Activated CD4-positive, CD25-positive, alpha-beta regulatory T cell (primary cell): ENCODE measurements around the gene TMEM26.

Experiments used
- DNase-seq, 4 experiments: peaks; one replicate each; lab custom pipeline; 2025; lab: John Stamatoyannopoulos, UW

Gene TMEM26

DNA sequence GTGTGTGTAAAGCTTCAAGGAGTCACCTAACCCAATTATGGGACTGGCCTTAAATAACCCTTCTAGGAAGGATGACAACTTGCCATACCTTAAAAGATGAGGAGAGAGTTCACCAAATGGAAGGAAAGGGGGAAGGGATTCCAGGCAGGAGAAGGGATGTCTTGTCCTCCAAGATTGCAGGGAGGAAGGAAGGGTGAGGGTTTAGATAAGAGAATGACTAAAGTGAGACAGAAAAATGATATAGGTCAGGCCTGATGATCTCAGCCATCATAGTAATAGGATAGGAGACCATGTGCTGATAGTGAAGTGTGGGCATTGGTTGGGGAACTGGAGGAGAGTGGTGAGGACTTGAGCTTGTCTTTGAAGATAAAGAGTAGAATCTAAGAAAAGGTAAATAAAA, 7.7 kb upstream of the TMEM26 start:
- no peak for DNase-seq

GRCh38 chr10:61458031-61458430, 4.8 kb upstream of the TMEM26 start:
- DNase-seq = no peak

GRCh38 chr10:61456095-61456789, 3.1 kb upstream of the TMEM26 start:
- DNase-seq = no peak

- no peak for DNase-seq
These were observed 2.5 kb upstream of the TMEM26 start for GRCh38 chr10:61455656-61456055.

DNA sequence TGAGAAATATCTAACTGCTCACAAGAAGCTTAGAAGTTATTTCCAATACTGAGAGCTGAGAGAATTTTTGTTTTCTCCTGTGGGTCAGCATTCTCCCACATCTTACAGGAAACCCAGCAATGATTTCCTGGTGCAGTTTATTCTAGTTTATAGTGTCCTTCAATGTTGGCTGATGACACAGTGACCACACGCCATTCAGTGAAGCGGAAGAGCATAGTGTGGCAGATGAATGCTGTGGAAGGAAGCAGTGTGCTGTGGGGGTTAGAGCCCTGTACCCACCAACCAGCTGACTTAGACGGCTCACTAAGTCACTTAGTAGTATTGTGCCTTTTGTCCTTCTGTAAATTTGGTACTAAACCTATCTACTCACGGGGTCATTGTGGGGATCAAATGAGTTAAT, 1.4 kb upstream of the TMEM26 start:
- DNase-seq = no peak

GRCh38 chr10:61452151-61452651, 980 bp downstream of the TMEM26 start:
- DNase-seq = no peak

GRCh38 chr10:61451357-61451756, 1.8 kb downstream of the TMEM26 start:
- DNase-seq = no peak

DNA sequence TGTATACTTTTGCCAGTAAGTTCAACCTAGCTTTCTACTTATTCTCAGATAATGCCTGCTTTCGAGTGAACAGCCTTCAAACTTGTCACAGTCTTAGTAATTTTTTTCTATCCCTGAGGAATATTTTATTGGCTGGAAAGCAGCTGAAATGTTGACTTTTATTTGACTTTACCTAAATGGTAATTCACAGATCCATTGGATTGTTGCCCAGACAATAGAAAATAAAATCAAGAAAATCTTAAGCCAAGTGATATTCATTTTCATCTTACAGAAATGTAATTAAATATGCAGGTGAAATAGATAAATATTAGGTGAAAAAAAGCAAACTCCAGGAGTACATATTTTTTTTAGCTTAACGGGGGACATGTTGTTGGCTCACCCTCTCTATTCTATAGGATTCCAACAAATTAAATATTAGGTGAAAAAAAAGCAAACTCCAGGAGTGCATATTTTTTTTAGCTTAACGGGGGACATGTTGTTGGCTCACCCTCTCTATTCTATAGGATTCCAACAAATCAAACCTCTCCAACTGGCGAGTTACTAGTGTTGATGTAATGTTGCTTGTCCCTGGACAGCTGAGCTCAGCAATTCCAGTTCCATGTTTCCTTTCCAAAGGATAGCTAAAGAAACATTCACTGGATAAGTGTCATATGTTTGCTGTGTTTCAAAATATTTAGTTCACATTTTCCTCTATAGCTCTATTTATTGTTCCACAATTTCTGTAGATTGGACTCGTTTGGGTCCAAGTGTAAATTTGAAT, 4.2 kb downstream of the TMEM26 start:
- DNase-seq = no peak

DNA sequence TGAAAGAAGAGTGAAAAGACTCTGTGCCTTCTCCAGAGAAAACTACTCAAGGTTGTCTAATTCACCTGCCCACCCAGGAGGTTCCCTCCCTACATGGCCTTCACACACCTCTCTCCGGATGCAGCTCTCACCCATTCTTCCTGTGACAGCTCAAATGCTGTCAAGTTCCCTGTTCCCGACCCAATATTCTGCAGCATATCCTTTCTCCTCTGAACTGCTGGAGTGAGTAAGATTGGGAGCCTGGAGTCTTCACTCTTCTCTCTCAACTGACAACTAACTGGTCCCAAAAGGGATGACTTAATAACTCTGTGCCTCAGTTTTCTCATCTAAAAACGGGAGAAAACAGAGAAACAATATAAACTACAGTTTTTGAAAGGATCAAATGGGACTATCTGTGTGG, 5.1 kb downstream of the TMEM26 start:
- DNase-seq = no peak

GRCh38 chr10:61439058-61439609, 14.0 kb downstream of the TMEM26 start:
- DNase-seq = no peak

- no peak for DNase-seq
These were observed 14.8 kb downstream of the TMEM26 start for GRCh38 chr10:61438141-61438988.

DNA sequence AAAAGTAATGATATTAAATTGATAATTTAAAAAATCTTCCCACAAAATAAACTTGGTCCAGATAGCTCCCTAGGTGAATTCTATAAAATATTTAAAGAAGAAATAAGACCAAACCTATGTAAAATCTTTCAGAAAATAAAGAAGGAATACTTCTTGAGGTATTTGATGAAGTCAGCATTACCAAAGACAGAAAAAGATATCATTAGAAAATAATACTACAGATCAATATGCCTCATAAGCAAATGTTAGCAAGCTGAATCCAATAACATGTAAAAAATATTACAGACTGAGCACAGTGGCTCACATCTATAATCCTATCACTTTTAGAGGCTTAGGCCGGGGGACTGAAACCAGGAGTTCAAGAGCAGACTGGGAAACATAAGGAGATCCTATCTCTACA, 30.0 kb downstream of the TMEM26 start:
- no peak for DNase-seq

DNA sequence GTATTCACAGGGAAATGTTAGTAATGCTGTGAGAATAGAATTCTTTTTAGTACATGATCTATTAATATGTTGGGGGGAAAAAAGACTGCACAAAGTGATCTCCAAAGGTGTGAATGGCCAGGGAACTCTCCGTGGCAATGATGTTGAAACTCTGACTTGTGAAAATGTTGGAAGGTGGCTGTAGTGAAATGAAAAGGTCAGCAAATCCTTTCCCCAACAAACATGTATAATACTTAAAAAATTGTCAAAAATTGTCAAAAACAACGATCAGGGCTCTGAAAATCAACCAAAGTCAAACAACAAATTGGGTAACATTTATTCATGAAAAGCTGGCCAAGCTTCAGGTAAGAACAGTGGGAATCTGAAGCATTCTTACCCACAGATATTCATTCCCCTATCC, 35.5 kb downstream of the TMEM26 start:
- DNase-seq = no peak

DNA sequence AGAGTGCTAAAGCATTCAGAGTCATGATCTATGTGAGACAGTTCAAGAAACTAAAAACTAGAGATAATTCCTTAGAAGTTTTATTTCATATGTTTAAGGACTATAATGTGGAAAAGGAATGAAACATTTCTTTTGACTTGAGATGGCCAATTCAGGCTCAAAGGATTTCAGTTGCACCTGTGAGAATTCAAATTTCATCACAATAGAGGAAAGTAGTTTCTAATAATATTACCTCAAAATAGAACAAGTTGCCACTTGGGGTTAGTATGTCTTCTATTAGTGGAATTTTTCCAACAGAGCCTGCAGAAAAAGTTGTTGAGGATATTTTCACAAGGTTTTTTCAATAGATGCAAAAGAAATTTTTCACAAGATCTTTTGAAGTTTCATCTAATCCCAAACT, 37.4 kb downstream of the TMEM26 start:
- DNase-seq = no peak

DNA sequence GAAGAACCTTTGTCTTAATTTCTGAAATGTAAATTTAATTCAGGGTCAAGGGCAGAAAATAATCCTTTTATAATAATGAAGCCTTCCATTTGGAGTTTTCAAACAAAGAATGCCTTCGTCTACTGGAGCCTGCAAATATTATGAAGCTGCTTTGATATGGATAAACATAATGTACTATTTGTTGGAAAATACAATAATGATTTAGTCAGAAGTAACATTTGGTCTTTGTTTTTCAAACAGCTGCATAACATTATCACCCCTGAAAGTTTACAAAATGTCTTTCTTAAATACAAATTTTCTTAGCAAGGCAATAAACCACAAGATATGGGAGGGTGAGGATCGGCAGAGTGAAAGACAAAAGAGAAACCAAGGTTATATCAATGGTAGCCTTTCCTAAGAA, 41.5 kb downstream of the TMEM26 start:
- DNase-seq = no peak

- no peak for DNase-seq
These were observed 42.7 kb downstream of the TMEM26 start for GRCh38 chr10:61410353-61411070.

DNA sequence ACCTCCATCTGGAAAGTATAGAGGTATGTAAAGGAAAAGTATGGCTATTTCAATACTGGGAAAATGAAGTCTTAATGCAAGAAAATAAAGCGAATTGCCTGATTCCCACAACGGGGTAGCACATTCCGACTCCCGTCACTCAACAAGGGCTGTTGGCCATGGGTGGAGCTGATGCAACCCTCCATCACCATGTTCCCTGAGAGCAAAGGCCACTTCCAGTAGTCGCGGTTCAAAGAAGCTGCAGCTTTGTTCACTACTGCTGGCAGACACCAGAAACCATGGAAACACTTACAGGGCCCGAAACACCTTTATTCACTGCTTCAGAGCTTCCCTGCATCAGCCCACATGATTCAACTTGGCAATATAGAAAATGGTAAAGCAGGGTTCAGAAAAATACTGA, 44.0 kb downstream of the TMEM26 start:
- no peak for DNase-seq

GRCh38 chr10:61408105-61408504, 45.1 kb downstream of the TMEM26 start:
- DNase-seq = no peak

DNA sequence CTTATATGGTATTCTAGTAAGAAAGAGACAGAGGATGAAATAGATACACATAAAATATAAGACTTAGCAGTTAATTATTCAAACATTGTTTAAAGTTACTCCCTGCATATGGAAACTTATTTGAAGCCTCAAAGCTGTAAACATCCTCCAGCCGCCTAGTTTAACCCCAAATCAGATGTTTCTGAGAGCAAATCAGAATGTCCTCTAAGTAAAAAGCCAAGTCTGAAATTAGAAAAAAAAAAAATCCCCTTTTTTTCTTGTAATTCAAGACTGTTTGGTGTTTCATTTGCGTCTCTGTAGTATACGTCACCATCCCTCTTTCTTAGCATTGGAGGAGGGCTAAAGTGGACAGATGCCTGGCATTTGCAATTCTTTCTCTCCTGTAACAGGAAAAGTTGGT, 46.4 kb downstream of the TMEM26 start:
- DNase-seq = no peak

DNA sequence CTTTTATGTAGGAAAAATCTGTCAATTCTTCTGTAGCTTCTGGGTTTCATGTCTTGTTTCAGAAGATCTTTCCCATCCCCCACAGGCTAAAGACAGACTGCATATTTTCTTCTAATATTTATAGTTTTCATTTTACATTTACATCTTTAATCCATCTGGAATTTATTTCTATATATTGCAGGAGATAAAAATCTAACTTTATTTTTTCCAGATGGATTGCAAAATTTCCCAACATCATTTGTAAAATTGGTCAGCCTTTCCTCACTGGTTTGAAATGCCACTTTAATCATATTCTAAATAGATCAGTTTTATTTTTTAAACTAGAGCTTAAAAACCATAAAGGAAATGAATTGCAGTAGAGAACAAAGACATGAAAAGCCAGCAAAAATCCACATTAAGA, 46.9 kb downstream of the TMEM26 start:
- no peak for DNase-seq

- no peak for DNase-seq
These were observed 48.4 kb downstream of the TMEM26 start for GRCh38 chr10:61404751-61405150.

DNA sequence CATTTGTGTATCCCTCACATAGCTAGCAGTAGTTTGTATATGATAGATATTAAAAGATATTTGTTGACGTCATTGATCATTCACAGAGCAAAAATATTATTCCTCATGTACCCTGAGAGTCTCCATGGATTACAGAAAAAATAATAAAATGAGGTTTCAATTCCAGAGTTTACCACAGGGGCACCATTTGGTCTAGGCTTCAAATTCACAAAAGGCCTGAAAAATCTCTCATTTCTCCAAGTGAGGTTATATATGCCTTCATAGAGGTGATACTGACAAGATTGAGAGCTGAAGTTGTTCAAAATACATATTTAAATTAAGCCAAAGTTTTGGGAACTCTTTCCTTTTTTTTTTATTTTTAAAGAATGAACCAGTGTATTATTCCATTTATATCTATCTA, 52.7 kb downstream of the TMEM26 start:
- no peak for DNase-seq
